Stimulated activated naive CD4-positive, alpha-beta T cell (primary cell): ENCODE results near the gene HEBP1.

Source experiments
- DNase-seq, 6 experiments: peaks; one replicate each; lab custom pipeline; 2025; lab: John Stamatoyannopoulos, UW

The HEBP1 gene

GRCh38 chr12:13023811-13024530, 23.9 kb upstream of the HEBP1 start:
- DNase-seq = no peak

DNA sequence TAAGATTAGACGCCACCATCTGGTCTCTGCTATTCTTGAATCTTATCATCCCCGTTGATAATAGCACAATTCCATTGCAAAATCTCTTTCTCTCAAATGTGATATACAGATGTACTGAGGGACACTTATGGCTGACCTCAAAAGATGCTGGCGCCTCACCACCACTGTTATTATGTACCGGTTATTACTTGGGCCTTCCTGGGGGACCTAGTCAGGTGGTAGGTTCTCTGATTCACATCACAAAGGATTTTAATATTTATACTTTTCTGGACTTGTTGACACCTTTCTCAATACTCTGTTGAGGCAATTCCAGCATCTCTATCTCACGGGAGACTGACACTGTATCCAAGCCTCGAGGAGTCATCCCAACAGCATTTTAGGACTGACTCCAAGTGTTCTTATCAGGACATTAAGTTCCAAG, 22.8 kb upstream of the HEBP1 start:
- no peak for DNase-seq

DNA sequence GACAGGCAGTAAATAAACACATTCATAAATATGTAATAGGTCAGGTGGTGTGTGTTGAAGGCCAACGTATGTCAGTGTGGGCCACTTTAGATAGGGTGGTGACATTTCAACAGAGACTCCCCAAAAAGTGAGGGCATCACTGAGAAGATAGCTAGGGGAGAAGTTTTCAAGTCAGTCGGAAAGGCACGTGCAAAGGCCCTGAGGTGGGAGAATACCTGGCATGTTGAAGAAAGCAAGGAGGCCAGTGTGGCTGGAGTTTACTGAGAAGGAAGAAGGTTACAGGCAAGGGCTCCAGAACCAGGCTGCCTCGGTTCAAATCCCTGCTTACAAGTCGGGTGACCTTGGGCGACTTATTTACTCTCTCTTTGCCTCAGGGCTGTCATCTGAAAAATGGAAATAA, 11.0 kb upstream of the HEBP1 start:
- DNase-seq = no peak

DNA sequence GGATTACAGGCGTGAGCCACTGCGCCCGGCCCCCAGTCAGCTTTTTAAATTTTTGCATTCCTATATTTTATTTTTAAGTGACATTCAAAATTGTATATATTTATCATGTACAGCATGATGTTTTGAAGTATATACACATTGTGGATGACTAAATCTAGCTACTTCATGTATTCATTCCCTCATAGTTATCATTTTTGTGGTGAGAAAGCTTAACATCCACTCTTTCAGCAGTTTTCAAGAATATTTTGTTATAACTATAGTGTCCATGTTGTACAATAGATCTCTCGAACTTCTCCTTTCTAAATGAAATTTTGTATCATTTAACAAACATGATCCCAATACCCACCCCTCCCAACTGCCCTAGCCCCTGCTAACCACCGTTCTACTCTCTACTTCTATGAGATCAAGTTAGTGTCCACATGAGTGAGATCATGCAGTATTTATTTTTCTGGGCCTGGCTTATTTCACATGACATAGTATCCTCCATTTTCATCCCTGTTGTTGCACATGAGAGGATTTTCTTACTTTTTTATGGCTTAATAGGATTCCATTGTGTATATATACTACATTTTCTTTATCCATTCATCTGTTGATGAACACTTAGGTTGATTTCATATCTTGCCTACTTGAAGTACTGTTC, 8.8 kb upstream of the HEBP1 start:
- DNase-seq = no peak

DNA sequence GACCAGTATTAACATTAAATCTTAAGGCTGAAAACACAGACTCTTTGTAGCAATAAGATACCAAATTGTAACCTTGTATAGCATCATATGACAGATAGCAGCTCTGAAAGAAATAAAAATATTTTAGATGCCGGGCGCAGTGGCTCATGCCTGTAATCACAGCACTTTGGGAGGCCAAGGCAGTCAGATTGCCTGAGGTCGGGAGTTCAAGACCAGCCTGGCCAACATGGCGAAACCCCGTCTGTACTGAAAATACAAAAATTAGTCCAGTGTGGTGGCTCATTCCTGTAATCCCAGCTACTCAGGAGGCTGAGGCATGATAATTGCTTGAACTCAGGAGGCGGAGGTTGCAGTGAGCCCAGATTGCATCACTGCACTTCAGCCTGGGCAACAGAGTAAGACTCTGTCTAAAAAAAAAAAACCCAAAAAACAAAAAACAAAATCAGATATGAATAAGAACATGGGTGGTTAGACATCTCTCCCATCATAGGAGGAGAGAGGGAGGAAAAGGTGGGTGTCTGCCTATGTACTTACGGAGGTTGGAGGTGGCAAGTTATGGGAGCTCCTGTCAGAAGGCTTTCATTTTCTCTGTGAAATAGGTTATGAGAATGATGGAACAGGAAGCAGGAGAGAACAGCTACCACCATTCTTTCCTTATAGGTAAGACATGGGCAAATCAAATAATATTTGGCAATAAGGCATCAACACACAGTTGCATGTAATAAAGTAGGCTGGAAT, 7.6 kb upstream of the HEBP1 start:
- DNase-seq = no peak

DNA sequence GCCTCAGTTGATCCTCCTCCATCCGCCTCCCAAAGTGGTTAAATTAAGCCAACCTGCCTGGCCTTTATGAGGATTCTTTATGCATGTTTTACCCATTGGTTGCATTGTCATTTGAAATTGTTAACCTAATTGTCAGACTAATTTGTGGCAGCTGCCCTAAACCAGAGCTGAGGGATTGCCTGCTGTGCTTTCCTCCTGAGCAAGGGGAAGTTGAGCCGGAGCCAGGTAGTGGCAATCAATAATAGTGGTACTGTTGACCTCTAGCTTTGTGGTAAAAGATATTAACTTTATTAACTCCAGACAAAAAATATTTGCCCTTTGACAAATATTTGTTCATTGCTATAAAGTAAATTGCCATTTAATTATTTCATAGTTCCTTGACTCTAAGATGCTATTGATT, 5.6 kb upstream of the HEBP1 start:
- DNase-seq = no peak

DNA sequence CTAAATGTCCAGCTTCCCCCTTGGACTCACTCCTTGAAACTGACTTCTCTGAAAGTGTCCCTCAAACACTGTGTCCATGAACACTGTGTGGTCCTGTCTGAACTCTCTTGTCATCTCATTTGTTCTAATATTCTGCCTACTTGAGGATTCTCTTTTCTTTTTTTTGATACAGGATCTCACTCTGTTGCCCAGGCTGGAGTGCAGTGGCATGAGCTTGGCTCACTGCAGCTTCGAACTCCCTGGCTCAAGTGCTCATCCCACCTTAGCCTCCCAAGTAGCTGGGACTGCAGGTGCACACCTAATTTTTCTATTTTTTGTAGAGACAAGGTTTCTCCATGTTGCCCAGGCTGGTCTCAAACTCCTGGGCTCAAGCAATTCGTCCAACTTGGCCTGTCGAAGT, 4.9 kb upstream of the HEBP1 start:
- DNase-seq = no peak

- DNase-seq = no peak
These were observed 4.3 kb upstream of the HEBP1 start for GRCh38 chr12:13004361-13004760.

GRCh38 chr12:13002301-13003097, 2.4 kb upstream of the HEBP1 start:
- no peak for DNase-seq

DNA sequence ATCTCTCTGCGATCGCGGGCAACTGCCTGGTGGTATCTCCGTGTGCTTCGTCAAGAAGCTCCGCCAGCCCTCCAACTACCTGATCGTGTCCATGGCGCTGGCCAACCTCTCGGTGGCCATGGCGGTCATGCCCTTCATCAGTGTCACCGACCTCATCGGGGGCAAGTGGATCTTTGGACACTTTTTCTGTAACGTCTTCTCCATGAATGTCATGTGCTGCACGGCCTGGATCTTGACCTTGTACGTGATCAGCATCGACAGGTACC, 1.6 kb upstream of the HEBP1 start:
- DNase-seq = peak in 2 of 6 experiments; percentile 1 to 16

DNA sequence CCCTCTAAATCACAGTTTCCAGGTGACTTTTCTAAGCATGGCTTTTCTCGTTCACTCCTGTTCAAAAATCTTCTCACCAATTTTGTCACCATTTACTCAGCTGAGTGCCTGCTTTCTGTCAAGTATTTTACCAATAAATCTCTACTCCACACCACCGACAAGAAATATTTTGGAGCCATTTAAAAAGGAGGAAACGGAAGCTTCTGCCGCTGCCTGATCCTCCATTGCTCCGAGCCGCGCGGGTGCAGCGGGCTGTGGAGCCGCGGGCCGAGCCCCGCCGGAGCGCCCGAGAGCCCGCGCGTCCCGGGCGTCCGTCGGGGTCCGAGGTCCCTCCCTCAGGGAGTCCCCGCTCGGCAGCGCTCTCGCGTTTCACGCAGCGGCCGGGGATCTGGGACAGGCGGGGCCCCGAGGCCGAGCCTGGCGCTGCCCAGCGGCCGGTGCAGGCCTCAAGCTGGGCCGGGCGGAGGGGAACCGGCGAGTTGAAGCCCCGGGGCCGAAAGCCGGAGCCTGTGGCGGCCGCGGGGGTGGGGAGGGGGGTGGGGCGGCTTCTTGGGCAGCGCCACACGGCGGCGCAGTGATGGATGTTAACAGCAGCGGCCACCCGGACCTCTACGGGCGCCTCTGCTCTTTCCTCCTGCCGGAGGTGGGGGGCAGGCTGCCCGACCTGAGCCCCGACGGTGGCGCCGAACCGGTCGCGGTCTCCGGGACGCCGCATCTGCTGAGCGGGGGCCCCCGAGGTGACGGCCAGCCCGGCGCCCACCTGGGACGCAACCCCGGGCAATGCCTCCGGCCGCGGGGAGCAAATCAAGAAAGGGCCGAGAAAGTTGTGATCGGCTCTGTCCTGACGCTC, 1.1 kb upstream of the HEBP1 start:
- DNase-seq = peak; percentile 1 to 74 (median 42)

DNA sequence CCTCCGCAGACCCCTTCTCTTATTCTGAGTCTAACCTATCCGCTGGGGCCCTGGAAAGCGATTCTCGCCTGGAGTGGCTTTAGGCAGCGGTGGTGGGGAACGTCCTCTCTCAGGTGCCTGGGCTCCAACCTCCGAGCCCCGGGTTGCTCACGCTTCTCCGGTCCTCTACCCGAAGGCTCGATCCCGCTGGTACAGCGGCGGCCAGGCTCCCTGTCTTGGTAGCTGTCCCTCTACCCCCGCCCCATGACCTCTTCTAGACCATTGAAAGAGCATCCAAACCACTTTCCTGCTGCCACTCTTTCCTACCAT, 505 bp upstream of the HEBP1 start:
- DNase-seq = peak in 1 of 6 experiments; percentile 42

DNA sequence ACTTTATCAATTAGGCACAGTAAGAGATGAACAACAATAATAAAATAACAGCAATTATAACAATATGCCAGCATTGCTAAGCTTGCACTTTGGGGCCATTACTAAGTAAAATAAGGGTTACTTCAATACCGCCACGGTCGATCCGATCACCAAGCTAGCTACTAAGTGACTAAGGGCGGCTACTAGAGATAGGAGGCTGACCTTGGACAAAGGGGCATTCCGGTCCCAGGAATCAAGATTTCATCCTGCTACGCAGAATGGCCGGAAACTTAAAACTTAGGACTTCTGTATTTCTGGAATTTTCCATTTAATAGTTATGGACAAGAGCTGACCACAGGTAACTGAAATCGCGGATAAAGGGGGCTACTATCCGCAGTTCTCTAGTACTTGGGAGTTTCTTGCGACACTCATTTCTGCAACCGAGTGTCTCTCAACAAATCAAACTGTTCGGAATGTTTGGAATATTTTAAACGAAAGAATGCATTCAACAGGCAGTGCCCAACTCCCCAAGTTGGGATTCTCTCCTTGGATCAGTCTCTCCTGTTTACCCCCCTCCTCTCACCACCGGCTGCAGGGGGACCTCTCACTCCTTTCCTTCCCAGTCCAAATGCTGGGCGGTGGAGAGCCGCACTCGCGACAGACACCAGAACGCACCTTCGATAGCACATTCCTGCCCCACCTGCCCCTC, 650 bp downstream of the HEBP1 start:
- DNase-seq = no peak

GRCh38 chr12:12998248-12998647, 1.8 kb downstream of the HEBP1 start:
- no peak for DNase-seq

- no peak for DNase-seq
These were observed 2.3 kb downstream of the HEBP1 start for GRCh38 chr12:12997734-12998133.

- no peak for DNase-seq
These were observed 2.9 kb downstream of the HEBP1 start for GRCh38 chr12:12997156-12997555.

DNA sequence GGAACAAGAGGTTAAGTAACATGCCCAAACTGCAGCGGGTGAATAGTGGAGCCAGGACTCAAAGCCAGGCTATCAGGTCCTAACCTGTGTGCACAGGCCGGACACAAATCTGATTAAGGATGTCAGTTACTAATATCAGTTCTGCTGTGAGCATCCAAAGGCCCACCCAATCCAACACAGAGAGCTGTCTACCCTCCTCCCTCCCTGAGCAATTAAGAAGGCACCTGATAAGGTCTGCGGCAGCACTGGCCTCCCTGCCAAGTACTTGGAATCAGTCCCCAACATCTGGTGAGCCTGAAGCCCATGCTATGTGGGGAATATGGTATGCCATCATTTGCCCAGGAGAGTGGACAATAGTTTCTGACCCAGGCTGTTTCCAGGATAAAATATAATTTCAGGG, 3.9 kb downstream of the HEBP1 start:
- no peak for DNase-seq

- no peak for DNase-seq
These were observed 5.0 kb downstream of the HEBP1 start for GRCh38 chr12:12995088-12995487.

- no peak for DNase-seq
These were observed 6.7 kb downstream of the HEBP1 start for GRCh38 chr12:12993367-12993766.

GRCh38 chr12:12992418-12993130, 7.5 kb downstream of the HEBP1 start:
- no peak for DNase-seq
